Coronary artery (tissue), 2 donors: ENCODE measurements around the gene EEF1A1.
"Not testable (repeated sequence)": the region's sequence is repeated elsewhere in the genome, so short reads cannot be mapped to it uniquely, and the experiment has no call there.

Experiments used
- DNase-seq: peaks from one replicate; pipeline ENCODE4 v3.0.0-alpha.2; 2017; ENCODE audit warnings: low spot score
- H3K27ac ChIP-seq, 2 donors: fragments of 200-600 bp; sonication (generic); one replicate each; pipeline ENCODE4 v1.5.1; 2016 to 2019
- H3K4me3 ChIP-seq: fragments of 200-600 bp; sonication (generic); 2 replicates; pipeline ENCODE4 v1.5.1; 2016; ENCODE audit warnings: mild to moderate bottlenecking, moderate library complexity
- CTCF ChIP-seq: fragments of 200-600 bp; sonication (generic); IDR thresholded peaks from one replicate; pipeline ENCODE4 v1.5.1; 2019; ENCODE audit warnings: antibody characterized with exemption

Gene EEF1A1

GRCh38 chr6:73520688-73521350 lies at the start of gene EEF1A1:
TSS of gene EEF1A1 (minus strand) at chr6:73521032. CDS start at chr6:73520026, 1,006 bp downstream.
- peak; percentile 100 for DNase-seq
- Histone ChIP-seq H3K27ac (peak within 1 kb of the TSS; percentile 97 to 100), H3K4me3 (peak within 1 kb of the TSS; percentile 94)
- TF ChIP-seq CTCF = no peak

GRCh38 chr6:73569121-73569520 lies 48.3 kb upstream of the EEF1A1 start:
- TF ChIP-seq CTCF = no peak
- no peak for DNase-seq
- Histone ChIP-seq H3K4me3 (no peak overlapping the region), H3K27ac (no peak overlapping the region)

DNA sequence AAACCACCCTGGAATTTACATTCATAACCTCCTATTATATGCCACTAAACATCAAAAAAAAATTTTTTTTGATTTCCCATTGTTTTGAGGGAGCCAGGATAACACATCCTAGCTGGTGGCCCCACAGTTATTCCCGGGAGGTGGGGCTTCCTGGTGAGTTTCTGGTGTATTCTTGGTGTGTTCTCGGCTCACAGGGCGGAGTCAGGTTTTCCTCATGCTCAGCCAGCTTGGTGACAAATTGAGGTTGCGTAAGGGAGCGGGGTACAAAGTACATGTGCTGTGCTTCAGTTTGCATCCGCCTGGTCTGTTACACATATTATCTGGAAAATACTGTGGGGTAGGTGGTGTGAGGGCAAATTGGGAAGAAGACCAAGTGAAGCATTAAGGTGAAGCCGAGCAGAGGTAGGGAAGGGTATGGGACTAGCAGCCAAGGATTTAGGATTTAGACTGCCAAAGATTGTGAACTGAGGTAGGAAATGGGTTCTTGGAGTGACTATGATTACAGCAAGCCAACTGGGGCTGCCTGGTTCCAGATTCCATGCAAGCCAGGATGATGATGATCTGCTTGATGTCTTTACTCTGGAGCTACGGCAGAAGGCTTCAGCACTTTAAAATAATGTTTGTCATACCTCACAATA lies 46.2 kb upstream of the EEF1A1 start:
- H3K27ac ChIP-seq = peak overlapping the region in 1 of 2 donors; percentile 47
- no peak overlapping the region for H3K4me3 ChIP-seq
- no peak for DNase-seq
- TF ChIP-seq CTCF = no peak

- not testable (repeated sequence) for H3K4me3 ChIP-seq, DNase-seq, H3K27ac ChIP-seq
These were observed 45.6 kb upstream of the EEF1A1 start for GRCh38 chr6:73566486-73566871.

DNA sequence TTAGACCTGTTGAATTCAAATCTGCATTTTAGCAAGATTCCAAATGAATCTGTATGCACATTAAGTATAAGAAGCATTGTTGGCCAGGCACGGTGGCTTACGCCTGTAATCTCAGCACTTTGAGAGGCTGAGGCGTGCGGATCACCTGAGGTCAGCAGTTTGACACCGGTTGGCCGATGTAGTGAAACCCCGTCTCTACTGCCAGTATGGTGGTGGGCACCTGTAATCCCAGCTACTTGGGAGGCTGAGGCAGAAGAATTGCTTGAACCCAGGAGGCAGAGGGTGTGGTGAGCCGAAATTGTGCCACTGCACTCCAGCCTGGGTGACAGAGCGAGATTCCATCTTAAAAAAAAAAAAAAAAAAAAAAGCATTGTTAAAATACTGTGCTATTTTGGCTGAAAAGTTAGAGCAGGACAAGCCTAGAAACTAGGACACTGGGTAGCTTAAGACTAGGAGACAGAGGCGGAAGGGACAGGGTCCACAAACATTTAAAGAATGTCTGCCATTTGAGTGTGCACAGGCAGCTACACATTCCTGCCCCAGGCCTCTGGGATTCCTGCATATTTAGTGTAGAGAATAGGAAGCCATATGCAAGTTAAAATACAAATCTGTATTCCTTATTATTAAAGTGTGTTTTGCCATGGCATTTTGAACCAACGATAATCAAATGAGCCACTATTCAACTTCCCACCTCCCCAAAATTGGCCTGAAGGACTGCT lies 45.1 kb upstream of the EEF1A1 start:
- no peak for TF ChIP-seq CTCF
- Histone ChIP-seq H3K4me3 (no peak overlapping the region), H3K27ac (no peak overlapping the region)
- DNase-seq = no peak

GRCh38 chr6:73564578-73565345 lies 43.9 kb upstream of the EEF1A1 start:
- Histone ChIP-seq H3K27ac (no peak overlapping the region), H3K4me3 (no peak overlapping the region)
- no peak for TF ChIP-seq CTCF
- no peak for DNase-seq

GRCh38 chr6:73562558-73562957 lies 41.7 kb upstream of the EEF1A1 start:
- Histone ChIP-seq H3K27ac (no peak overlapping the region), H3K4me3 (no peak overlapping the region)
- TF ChIP-seq CTCF = no peak
- DNase-seq = no peak
